Measurements from ENCODE around the gene PPP1R13B. TPM values are rescaled to one million over a fixed set of nuclear protein-coding genes. Genes with fewer than 3 reads are reported as not detected.

Gene PPP1R13B
- total RNA-seq, 4 donors from 2014 or later = 5.6 to 71.6 (median 18.2) TPM

GRCh38 chr14:103883263-103883523, 35.8 kb upstream of the PPP1R13B start:
- Histone ChIP-seq H3K9me3 (no peaks in the 10 kb centered on the region), H3K36me3 (no peaks in the 10 kb centered on the region), H3K4me1 (peaks cover 6 to 20% of the 10 kb centered on the region in 2 donors), H3K27me3 (no peaks in the 10 kb centered on the region), H3K27ac (no peak overlapping the region), H3K4me3 (no peak overlapping the region)
- intact Hi-C loops (cut with DNase I; ENCODE audit: low total_unique reads) = no loop called here
- TF ChIP-seq POLR2A (IDR thresholded peaks at IDR 0.05) (no peak), CTCF (IDR thresholded peaks at IDR 0.05) (no peak)
- no peak for DNase-seq

- H3K27ac ChIP-seq = peak overlapping the region; percentile 12 to 16
- intact Hi-C loops (cut with DNase I; ENCODE audit: low total_unique reads) = no loop called here
- no peak overlapping the region for H3K4me3 ChIP-seq
- H3K27me3 ChIP-seq = no peaks in the 10 kb centered on the region
- no peak for TF ChIP-seq CTCF (IDR thresholded peaks at IDR 0.05)
- TF ChIP-seq POLR2A (IDR thresholded peaks at IDR 0.05) = no peak
- peak; percentile 49 to 57 for DNase-seq
- H3K9me3 ChIP-seq = no peaks in the 10 kb centered on the region
- H3K36me3 ChIP-seq = no peaks in the 10 kb centered on the region
- peaks cover 6 to 20% of the 10 kb centered on the region in 2 donors for H3K4me1 ChIP-seq
These were observed 35.3 kb upstream of the PPP1R13B start for GRCh38 chr14:103882503-103883262.

- H3K27ac ChIP-seq = peak overlapping the region; percentile 16 to 64
- H3K4me3 ChIP-seq = no peak overlapping the region
- H3K4me1 ChIP-seq = peaks cover 6 to 20% of the 10 kb centered on the region in 2 donors
- intact Hi-C loops (cut with DNase I; ENCODE audit: low total_unique reads) = no loop called here
- H3K9me3 ChIP-seq = no peaks in the 10 kb centered on the region
- TF ChIP-seq CTCF (IDR thresholded peaks at IDR 0.05) (no peak), POLR2A (IDR thresholded peaks at IDR 0.05) (no peak)
- no peaks in the 10 kb centered on the region for H3K27me3 ChIP-seq
- H3K36me3 ChIP-seq = no peaks in the 10 kb centered on the region
- DNase-seq = peak in 1 of 2 donors; percentile 49
These were observed 34.2 kb upstream of the PPP1R13B start for GRCh38 chr14:103881268-103882201.

GRCh38 chr14:103880348-103881267, 33.2 kb upstream of the PPP1R13B start:
- peak; percentile 73 to 74 for DNase-seq
- no peak overlapping the region for H3K4me3 ChIP-seq
- intact Hi-C loops (cut with DNase I; ENCODE audit: low total_unique reads) = no loop called here
- H3K9me3 ChIP-seq = no peaks in the 10 kb centered on the region
- H3K4me1 ChIP-seq = peaks cover 6 to 20% of the 10 kb centered on the region in 2 donors
- H3K27ac ChIP-seq = peak overlapping the region; percentile 44 to 64
- H3K36me3 ChIP-seq = no peaks in the 10 kb centered on the region
- TF ChIP-seq POLR2A (IDR thresholded peaks at IDR 0.05) = no peak
- no peak for TF ChIP-seq CTCF (IDR thresholded peaks at IDR 0.05)
- H3K27me3 ChIP-seq = no peaks in the 10 kb centered on the region
